Rectal smooth muscle tissue (tissue), 1 donor: ENCODE results near the gene SMURF1.

Source experiments
- H3K27ac ChIP-seq: one replicate; pipeline ENCODE4 v1.7.0; 2013; ENCODE audit warnings: low read depth, low read length, inconsistent platforms
- H3K27me3 ChIP-seq: one replicate; pipeline ENCODE4 v1.7.0; 2013; ENCODE audit warnings: low read length; ENCODE audit not compliant: control insufficient read depth, insufficient read depth
- H3K36me3 ChIP-seq: one replicate; pipeline ENCODE4 v1.7.0; 2013; ENCODE audit warnings: low read length; ENCODE audit not compliant: control insufficient read depth, insufficient read depth
- H3K4me1 ChIP-seq: one replicate; pipeline ENCODE4 v1.7.0; 2013; ENCODE audit warnings: low read length; ENCODE audit not compliant: control insufficient read depth, insufficient read depth
- H3K4me3 ChIP-seq: one replicate; pipeline ENCODE4 v1.7.0; 2013; ENCODE audit warnings: low read length
- H3K9ac ChIP-seq: one replicate; pipeline ENCODE4 v1.7.0; 2013; ENCODE audit warnings: low read length

Gene SMURF1

DNA sequence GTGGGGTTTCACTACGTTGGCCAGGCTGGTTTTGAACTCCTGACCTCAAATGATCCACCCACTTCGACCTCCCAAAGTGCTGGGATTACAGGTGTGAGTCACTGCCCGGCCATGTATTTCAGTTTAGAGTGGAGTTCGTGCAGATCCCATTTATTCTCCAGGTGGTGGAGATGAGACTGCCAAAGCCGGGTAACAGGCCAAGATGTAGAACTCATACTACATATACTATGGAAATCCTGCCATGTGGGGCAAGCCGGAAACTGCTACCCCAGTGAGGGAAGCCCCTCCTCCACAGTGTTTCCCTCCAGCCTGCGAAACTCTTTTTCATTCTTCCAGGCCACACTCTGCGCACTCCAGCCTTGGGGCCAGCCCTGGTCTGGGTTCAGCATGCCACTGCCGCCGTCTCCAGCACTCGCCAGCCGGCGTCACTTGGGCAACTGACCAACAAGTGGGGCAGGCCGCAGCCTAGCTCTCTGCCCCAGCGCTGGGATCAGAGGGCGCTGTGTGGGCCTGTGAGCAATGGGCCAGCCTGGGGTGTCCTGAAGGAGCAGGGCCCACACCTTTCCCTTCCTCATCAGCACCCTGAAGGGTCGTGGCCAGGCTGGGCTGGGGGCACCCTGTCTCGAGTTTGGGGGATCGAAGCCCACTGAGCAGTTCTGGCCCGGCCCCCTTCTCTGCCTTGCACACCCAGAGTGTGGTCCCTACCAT is 143.6 kb downstream of the SMURF1 start:
- H3K27me3 ChIP-seq: no peaks in the 10 kb centered on the region
- H3K4me3 ChIP-seq: no peak overlapping the region
- H3K27ac ChIP-seq: no peak overlapping the region
- no peak overlapping the region for H3K9ac ChIP-seq
- H3K4me1 ChIP-seq: no peaks in the 10 kb centered on the region
- H3K36me3 ChIP-seq: peaks cover 27% of the 10 kb centered on the region

GRCh38 chr7:98998821-98999725 is 144.8 kb downstream of the SMURF1 start:
- H3K9ac ChIP-seq: no peak overlapping the region
- H3K4me1 ChIP-seq: no peaks in the 10 kb centered on the region
- peaks cover 27% of the 10 kb centered on the region for H3K36me3 ChIP-seq
- no peaks in the 10 kb centered on the region for H3K27me3 ChIP-seq
- H3K27ac ChIP-seq: no peak overlapping the region
- no peak overlapping the region for H3K4me3 ChIP-seq

DNA sequence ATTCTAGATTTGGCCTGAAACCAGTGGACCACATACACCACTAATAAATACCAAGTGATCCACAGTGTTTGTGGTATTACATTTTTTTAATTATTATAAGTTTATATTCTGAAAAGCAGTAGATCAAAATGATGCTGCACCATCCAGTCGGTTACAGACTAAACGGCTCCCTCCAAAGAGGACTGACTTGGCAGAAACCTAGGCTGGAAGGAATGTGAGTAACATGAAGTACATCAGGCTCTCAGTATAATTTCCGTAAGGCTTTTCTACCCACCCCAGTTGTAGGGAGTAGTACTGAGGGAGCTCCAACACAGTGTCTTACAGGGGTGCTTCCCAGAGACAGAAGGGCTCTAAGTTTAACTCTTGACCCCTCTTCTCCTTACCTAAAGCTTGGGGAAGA is 146.1 kb downstream of the SMURF1 start:
- no peak overlapping the region for H3K9ac ChIP-seq
- no peak overlapping the region for H3K4me3 ChIP-seq
- H3K27ac ChIP-seq: no peak overlapping the region
- H3K27me3 ChIP-seq: no peaks in the 10 kb centered on the region
- H3K4me1 ChIP-seq: no peaks in the 10 kb centered on the region
- peaks cover 38% of the 10 kb centered on the region for H3K36me3 ChIP-seq

DNA sequence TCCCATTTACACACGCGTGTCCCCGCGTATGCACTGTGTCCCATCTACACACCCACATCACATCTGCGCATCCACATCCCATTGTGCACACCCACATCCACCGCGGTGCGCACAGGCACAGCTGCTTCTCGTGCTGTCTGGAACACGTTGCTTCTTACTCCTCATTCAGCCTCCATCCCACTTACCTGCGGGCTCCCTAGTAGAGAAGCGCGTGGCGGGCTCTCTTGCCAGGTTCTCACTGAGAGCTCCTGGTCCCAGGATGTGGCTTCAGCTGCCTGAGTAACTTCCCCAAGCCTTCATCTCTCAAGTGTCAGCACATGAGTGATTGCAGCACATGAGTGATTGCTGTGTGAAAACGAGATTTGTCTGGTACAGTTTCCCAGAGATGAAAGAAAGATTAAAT is 147.8 kb downstream of the SMURF1 start:
- no peaks in the 10 kb centered on the region for H3K27me3 ChIP-seq
- H3K36me3 ChIP-seq: peaks cover 50% of the 10 kb centered on the region
- no peak overlapping the region for H3K27ac ChIP-seq
- H3K9ac ChIP-seq: no peak overlapping the region
- H3K4me3 ChIP-seq: no peak overlapping the region
- H3K4me1 ChIP-seq: no peaks in the 10 kb centered on the region

DNA sequence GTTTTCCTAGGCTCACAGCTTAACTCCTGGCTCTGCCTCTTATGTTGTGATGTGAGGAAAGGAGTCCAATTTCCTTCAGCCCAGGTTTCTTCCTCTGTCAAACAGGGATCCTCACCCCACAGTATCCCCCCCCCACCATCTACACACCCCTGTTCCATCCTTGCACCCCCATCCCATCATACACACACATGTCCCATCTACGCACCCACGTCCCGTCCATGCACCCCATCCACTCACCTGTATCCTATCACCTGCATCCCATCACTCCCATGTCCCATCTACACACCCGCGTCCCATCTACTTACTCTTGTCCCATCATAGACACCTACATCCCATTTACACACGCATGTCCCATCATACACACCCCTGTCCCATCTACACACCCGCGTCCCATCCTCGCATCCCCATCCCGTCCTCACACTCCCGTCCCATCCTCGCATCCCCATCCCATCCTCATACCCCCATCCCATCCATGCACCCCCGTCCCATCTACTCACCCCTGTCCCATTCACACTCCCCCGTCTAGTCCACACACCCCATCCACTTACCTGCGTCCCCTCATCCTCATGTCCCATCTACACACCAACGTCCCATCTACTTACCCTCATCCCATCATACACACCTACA is 148.3 kb downstream of the SMURF1 start:
- no peaks in the 10 kb centered on the region for H3K4me1 ChIP-seq
- peaks cover 54% of the 10 kb centered on the region for H3K36me3 ChIP-seq
- H3K27me3 ChIP-seq: no peaks in the 10 kb centered on the region
- H3K4me3 ChIP-seq: no peak overlapping the region
- H3K9ac ChIP-seq: no peak overlapping the region
- H3K27ac ChIP-seq: no peak overlapping the region

DNA sequence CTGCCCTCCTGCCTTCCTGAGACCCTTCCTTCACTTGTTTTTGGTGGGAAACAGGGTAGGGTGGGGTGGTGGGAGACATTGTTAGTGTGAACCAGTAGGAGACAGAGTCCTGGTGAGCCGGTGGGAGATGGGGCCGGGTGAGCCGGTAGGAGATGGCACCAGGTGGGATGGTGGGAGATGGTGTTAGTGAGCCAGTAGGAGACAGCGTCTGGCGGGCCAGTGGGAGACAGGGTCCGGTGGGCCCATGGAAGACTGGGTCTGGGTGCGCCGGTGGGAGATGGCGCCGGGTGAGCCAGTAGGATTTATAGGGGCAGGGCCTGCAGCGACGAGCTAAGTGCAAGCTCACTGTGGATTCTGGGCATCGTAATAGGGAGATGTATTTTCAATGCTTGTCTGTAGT is 148.8 kb downstream of the SMURF1 start:
- H3K27me3 ChIP-seq: no peaks in the 10 kb centered on the region
- no peak overlapping the region for H3K27ac ChIP-seq
- no peaks in the 10 kb centered on the region for H3K4me1 ChIP-seq
- no peak overlapping the region for H3K9ac ChIP-seq
- peaks cover 57% of the 10 kb centered on the region for H3K36me3 ChIP-seq
- H3K4me3 ChIP-seq: no peak overlapping the region

GRCh38 chr7:98994046-98994944 is 149.6 kb downstream of the SMURF1 start:
- H3K4me1 ChIP-seq: no peaks in the 10 kb centered on the region
- peaks cover 52% of the 10 kb centered on the region for H3K36me3 ChIP-seq
- no peak overlapping the region for H3K4me3 ChIP-seq
- H3K27ac ChIP-seq: no peak overlapping the region
- H3K27me3 ChIP-seq: no peaks in the 10 kb centered on the region
- no peak overlapping the region for H3K9ac ChIP-seq

DNA sequence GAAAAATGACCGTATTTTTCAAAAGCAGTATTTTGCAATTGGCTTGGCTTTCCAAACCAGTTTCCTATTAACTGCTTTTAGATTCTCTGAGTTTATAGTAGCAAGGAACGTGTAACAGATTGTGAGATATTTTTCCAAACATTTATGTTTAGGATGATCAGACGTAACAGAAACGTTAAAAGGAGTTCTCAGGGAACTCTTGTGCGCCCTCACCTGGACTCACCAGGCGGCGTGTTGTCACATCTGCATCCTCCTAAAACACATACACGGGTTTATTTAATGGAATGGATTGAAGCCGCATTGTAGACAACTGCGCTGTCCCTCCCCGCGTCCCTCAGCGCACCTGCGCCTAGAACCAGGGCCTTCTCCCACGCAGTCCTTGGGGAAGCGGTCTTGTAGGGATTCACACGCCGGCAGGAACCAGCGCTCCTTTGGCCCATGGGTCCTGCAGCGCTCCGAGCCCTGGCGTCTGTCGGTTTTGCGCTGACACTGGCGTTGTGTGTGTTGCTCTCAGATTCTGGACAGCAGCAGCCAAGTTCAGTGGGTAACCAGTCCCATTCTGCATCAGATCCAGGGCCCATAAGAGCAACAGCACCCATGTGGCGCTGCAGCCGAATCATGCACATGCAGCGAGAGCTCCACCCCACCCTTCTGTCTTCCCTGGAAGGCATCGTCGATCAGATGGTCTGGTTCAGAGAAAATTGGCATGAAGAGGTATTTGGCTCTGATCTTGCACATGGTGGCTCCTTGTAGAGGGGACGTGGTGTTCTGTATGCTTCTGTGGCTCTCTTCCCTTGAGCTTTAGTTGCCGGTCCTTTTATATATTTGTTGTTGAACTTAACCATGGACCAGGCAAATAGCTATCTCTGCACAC is 150.6 kb downstream of the SMURF1 start:
- Histone ChIP-seq H3K36me3 (peaks cover 58% of the 10 kb centered on the region), H3K27me3 (no peaks in the 10 kb centered on the region), H3K27ac (no peak overlapping the region), H3K4me1 (no peaks in the 10 kb centered on the region), H3K9ac (no peak overlapping the region), H3K4me3 (no peak overlapping the region)

GRCh38 chr7:98992076-98992475 is 151.8 kb downstream of the SMURF1 start:
- Histone ChIP-seq H3K4me3 (no peak overlapping the region), H3K9ac (no peak overlapping the region), H3K27me3 (no peaks in the 10 kb centered on the region), H3K36me3 (peaks cover 58% of the 10 kb centered on the region), H3K27ac (no peak overlapping the region), H3K4me1 (no peaks in the 10 kb centered on the region)

GRCh38 chr7:98991141-98991540 is 152.8 kb downstream of the SMURF1 start:
- no peak overlapping the region for H3K4me3 ChIP-seq
- H3K36me3 ChIP-seq: peaks cover 58% of the 10 kb centered on the region
- H3K27ac ChIP-seq: no peak overlapping the region
- no peaks in the 10 kb centered on the region for H3K4me1 ChIP-seq
- no peak overlapping the region for H3K9ac ChIP-seq
- no peaks in the 10 kb centered on the region for H3K27me3 ChIP-seq

GRCh38 chr7:98990356-98990755 is 153.6 kb downstream of the SMURF1 start:
- no peak overlapping the region for H3K4me3 ChIP-seq
- H3K27ac ChIP-seq: no peak overlapping the region
- H3K36me3 ChIP-seq: peaks cover 57% of the 10 kb centered on the region
- no peaks in the 10 kb centered on the region for H3K4me1 ChIP-seq
- H3K27me3 ChIP-seq: no peaks in the 10 kb centered on the region
- no peak overlapping the region for H3K9ac ChIP-seq
